ENCODE data around the gene DNAJA3.
"Not testable (repeated sequence)": the region's sequence is repeated elsewhere in the genome, so short reads cannot be mapped to it uniquely, and the experiment has no call there.

DNAJA3 gene

GRCh38 chr16:4387781-4388180 is 37.9 kb upstream of the DNAJA3 start:
- DNase-seq: no peak

- DNase-seq: no peak
Observed at GRCh38 chr16:4388271-4389021, 37.2 kb upstream of the DNAJA3 start.

- no peak for DNase-seq
Observed at GRCh38 chr16:4389051-4389955, 36.4 kb upstream of the DNAJA3 start.

- no peak for DNase-seq
Observed at GRCh38 chr16:4390266-4391260, 35.1 kb upstream of the DNAJA3 start.

GRCh38 chr16:4391631-4392381 is 33.9 kb upstream of the DNAJA3 start:
- no peak for DNase-seq

- no peak for DNase-seq
Observed at GRCh38 chr16:4392382-4393239, 33.1 kb upstream of the DNAJA3 start.

- DNase-seq: no peak
Observed at GRCh38 chr16:4393240-4393600, 32.4 kb upstream of the DNAJA3 start.

GRCh38 chr16:4393850-4394249 is 31.8 kb upstream of the DNAJA3 start:
- DNase-seq: not testable (repeated sequence)

- DNase-seq: no peak
Observed at GRCh38 chr16:4395055-4395726, 30.5 kb upstream of the DNAJA3 start.

GRCh38 chr16:4399001-4399730 is 26.5 kb upstream of the DNAJA3 start:
- peak; percentile 27 to 51 (median 40) for DNase-seq

GRCh38 chr16:4401094-4401501 is 24.6 kb upstream of the DNAJA3 start:
- DNase-seq: no peak

- DNase-seq: no peak
Observed at GRCh38 chr16:4401510-4401909, 24.2 kb upstream of the DNAJA3 start.

- peak; percentile 74 to 90 (median 78) for DNase-seq
Observed at GRCh38 chr16:4402439-4403132, 23.1 kb upstream of the DNAJA3 start.

GRCh38 chr16:4403133-4403949 is 22.3 kb upstream of the DNAJA3 start:
- no peak for DNase-seq

- DNase-seq: peak; percentile 32 to 62 (median 41)
Observed at GRCh38 chr16:4404247-4404966, 21.3 kb upstream of the DNAJA3 start.

- no peak for DNase-seq
Observed at GRCh38 chr16:4404967-4405696, 20.5 kb upstream of the DNAJA3 start.

Measured in suppressor macrophage treated with lipopolysaccharide for 1 hour (primary cell).